GM15510 (cell line): ENCODE data around the gene DENND1A.

Source experiments
- POLR2A ChIP-seq: IDR thresholded peaks from 3 replicates; pipeline ENCODE4 v1.6.1; 2011; ENCODE audit warnings: borderline replicate concordance; ENCODE audit not compliant: insufficient read length; ENCODE audit errors: extremely low read depth

The DENND1A gene

DNA sequence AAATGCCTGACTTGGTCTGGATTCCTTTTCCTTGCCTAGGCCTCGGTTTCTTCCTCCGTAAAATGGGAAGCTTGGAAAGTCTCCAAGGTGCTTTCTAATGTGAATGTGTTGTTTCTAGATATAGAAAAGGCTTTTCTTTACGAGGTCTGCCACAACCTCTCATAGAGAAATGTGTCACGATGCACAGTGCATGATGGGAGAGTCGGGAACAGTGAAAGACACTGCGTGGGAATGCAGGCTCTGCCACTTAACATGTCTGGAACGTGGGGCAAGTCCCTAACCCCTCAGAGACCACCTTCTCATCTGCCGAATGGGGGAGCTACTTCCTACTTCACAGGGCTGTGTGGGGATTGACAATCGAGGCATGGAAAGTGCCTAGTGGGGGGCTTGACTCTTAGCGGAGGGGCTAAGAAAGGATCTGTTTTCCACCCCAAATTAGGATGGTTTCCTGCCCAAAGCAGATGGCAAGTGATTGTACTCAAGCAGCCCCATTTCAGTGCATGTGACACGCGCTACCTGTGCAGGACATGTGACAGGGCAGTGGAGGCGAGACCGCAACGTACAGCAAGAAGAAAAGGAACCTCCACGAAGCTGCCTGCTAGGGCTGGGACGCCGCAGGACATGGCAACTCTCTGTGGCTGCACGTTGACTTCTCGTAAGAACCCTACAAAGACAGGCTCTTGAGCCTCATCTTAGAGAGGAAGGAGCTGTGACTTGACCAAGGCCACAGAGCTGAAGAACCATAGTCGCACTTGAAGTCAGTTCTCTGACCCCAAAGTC is 458.7 kb downstream of the DENND1A start:
- TF ChIP-seq POLR2A, result no peak

DNA sequence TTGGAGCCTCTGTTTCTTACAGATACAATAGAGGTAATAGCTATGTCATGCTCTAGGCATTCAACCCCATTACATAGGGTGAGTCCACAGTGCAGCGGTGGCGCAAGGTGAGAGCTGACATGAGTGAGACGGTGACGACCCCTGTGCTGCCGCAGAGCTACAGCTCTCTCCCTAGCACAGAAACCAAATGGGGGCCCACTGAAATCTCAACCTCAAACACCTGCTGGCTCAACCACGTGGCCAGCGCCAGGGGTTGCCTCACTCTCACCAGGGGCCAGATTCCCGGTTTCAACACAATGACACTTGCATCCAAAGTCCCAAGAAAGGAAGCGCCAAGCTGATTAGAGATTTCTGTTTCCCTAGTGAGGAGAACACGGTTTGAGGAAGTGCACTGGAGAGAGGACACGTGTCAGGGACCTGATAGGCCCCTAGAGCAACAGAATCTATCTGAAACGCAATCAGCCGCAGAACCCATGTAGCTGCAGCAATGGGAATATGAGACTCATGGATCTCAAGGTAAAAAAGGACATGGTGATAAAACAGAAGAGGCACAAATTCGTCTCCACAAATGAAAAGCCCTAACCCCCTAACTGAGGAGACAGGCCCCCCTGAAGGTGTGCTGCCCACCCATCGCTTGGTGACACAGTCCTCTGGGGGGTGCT is 459.7 kb downstream of the DENND1A start:
- no peak for TF ChIP-seq POLR2A

DNA sequence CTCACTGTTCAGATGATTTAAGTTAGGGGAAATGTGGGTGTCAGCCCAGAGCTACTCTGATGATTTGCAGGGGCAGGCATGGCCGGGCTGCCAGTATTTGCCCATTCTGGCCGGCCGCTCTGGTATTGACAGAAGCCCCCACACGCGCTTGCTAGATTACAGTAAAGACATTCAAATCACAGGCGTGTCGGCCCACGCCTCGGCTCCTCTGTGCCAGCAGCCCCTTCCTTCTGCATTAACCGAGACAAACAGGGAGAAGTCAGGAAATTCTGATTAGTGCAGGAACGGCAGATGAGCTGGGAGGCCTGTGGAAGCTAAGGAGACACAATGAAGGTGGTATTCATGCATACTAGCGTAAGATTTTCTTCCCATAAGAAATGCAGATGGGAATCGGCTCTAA is 460.6 kb downstream of the DENND1A start:
- no peak for TF ChIP-seq POLR2A

DNA sequence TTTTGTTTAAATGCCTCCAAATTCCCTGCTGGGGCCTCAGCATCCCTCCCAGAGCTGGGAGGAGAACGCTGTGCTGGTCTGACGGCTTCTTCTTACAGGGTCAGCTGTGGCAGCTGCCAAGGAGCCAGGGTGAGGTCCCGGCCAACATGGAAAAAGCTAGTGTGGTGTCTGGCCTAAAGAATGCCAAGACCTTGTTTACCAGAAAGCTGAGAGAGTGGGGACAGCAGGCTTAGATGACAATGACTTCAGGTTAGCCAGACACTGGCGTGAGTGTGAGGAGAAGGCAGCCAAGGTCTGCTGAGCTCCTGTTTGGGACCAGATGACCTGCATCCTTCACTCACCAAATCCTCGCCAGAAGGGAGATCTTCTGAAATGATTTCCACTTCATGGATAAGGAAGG is 461.4 kb downstream of the DENND1A start:
- TF ChIP-seq POLR2A, result no peak

DNA sequence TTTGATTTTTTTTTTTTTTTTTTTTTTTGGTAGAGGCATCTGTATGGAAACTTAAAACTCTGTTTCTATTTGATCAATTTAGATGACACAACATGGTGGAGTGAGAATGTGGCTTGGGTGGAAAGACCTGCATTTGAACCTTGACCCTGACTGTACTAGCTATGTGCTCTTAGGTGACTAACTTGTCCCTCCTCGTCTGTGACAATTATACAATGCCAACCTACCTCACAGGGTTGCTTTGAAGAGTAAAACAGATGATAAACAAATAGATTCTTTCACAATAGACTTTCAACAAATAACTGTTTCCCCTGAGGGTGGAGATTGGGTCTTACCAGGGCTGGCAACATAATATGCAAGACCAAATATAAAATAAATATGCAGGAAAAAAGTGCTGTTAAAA is 464.6 kb downstream of the DENND1A start:
- TF ChIP-seq POLR2A, result no peak

DNA sequence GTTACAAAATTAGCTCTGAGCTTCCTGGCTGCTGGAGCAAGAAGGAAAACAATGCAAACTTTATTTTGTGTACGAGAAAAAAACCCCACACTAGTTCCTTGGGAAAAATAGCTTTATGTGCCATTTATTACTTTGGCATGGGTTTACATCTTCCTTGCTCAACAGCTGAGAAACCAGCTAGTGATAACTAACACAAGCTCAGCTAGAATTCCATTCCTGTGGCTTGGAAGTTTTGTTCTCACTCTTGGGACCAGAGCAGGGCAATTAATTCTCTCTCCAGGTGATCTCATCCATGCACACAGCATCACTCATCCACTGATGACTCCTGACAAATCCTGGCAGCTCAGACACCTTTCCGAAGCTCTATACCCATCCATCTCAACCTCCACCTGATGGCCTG is 469.8 kb downstream of the DENND1A start:
- TF ChIP-seq POLR2A, result no peak

DNA sequence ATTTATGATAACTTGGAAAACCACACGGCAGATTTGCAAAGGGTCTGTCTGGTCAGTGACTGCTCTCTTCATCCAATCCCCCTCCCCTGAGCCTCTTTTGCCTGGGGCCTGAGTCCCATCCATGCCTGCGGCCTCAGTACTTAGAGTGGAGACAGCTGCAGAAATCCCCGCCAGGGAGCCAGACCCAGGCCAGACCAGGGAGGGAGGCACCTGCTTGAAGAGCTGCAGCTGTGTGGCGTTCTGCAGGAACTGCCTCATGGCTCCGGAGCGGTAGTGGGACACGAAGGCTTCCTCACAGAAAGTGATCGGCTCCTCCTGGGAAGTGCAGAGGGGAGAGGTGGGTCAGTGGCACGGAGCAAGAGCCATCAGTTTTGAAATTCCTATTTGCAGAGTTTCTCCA is 472.3 kb downstream of the DENND1A start:
- TF ChIP-seq POLR2A, result no peak

DNA sequence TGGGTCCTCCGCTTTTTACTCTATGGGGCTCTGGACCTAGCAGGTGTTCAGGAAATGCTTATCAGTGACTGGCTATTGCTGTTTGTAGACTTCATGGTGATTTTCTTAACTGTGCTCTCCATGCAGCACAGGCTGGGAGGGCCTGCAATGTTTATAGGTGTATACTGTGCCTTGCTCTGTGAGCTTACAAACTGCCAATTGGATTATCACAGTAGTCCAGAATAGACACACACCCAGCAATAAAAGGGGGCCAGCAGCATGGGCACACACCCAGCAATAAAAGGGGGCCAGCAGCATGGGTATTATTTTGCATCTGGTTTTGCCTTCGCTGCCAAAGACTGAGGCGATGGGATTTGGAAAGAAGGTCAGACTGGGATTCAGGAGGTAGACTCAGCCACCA is 473.9 kb downstream of the DENND1A start:
- TF ChIP-seq POLR2A, result no peak

DNA sequence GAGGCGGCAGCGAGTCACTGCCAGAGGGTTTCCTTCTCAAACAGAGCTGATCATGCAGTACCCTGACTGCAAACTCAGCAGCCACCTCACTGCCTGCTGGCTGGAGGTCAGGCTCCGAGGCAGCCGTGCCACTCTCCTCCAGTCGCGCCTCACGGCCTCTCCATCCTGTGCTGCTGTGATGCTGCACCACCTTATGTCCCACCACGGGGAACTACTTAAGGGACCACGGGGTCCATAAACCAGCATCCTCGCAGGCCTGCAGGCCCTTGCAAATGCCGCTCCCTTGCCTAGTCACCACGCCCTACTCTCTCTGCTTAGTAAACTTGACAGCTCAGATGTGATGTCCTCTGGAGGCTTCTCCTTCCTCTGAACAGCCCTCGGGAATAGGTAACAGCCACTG is 474.7 kb downstream of the DENND1A start:
- no peak for TF ChIP-seq POLR2A

DNA sequence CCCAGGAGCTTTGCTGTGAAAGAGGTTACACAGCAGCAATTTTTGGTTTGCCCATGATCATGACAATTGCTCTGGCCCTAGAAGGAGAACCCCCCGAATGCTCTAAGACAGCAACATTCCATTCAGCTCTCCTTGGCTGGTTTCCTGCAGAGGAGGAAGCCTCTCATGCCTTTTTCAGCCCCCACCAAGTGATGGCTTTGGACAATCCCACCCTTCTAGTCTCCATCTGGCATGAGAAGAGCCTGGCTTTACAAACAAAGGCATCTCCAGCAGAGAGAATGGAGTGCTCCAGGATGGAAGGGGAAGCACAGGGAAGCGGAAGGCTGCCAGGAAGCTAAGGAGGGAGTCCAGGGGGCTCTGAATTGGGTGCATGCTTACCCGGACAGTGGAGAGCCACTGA is 475.6 kb downstream of the DENND1A start:
- no peak for TF ChIP-seq POLR2A

DNA sequence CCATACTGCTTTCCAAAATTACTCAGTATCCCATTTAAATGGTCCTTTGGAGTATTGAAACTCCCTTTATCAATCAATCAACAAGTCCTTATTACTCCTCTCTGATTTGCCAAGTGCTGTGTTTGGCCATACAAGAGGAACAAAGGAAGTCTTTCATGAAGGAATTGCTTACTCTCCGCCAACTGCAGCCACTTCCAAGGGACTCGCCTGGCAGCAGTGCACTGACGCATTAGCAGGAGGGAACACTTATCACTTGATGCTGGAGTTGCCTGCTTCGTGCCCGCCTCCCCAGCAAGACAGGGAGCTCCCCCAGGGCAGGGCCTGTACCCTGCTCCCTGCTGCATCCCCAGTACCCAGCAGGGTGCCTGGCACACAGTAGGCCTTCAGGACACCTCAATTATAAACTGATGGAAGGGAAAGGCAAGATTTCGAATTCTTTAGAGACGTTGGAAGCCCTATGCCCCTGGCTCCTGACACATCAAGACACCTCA is 476.1 kb downstream of the DENND1A start:
- no peak for TF ChIP-seq POLR2A

DNA sequence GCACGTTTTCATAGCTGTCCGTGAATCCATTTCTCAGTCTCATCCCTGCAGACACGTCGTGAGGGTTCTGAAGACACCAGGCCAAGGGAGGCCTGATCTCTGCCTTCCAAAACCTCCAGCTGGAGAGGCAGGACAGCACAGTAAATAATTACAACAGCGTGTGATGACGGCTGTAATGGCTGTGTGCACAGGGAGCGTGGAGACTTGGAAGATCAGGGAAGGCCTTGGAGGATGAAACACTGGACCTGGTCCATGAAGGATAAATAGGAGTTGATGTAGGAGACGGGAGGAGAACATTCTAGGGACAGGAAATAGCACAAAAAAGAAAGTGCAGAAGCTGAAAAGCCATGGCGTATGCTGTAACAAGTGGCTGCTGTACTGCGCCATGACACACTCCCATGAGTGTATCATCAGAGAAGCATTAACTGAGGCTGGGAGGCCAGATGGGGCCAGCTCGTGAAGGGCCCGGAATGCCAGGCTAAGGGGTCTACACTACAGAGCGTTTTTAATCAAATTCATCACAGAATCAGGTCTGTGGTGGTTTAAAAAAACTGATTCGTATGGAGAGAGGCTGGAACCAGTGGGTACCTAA is 476.8 kb downstream of the DENND1A start:
- TF ChIP-seq POLR2A, result no peak

DNA sequence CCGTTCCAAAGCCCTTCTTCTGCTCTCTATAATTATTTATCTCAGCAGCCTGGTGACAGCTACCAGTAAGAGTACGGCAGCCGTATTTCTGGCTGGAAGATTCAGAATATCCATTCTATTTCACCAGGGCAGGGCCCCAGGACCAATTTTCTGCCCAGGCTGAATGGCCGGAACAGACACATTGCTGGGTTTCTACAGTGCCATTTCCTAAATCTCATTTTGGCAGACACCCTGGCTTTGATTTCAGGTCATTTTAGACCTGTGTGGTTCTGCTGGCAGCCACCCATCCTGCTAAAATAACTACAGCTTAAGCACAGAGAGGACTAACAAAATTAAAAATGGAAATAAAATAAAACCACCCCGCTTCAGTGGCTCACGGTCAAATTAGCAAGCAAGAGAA is 478.9 kb downstream of the DENND1A start:
- no peak for TF ChIP-seq POLR2A

DNA sequence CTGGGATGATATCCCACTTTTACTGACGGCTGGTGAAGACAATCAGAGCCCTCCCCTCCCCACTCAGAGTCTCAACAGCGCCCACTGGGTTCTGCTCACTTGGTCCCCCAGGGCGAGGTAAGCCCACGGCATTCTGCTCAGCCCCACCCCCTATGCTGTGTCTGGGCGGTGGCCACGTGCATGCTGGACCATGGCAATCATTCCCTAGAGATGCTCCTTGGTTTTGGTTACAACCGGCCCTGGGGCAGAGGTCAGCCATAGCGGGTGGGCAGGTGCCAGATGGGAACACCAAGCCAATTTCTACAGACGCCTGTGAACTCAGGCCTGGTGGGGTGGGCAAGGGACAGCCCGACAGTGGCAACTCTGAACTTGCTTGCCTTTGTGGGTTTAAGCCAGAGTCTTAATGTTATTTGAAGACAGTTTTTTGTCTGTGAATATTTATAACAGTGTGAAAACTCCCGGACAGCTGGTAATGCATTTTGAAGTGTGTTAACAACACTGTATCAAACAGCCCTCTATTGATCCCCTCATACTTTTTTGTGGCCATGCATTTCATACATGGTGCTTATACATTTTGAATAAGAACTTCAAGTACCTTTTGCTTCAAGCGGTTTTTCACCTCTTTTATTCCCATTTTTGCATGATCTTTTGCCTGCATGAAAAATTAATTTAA is 479.7 kb downstream of the DENND1A start:
- no peak for TF ChIP-seq POLR2A
